ENCODE data around the gene B9D1. TPM values are rescaled to one million over a fixed set of nuclear protein-coding genes. Genes with fewer than 3 reads are reported as not detected.
A peak's percentile ranks its signal among the peaks of the same experiment; 100 is the strongest.

The B9D1 gene
- total RNA-seq, 1 donor from 2014 or later, result 49.1 TPM

DNA sequence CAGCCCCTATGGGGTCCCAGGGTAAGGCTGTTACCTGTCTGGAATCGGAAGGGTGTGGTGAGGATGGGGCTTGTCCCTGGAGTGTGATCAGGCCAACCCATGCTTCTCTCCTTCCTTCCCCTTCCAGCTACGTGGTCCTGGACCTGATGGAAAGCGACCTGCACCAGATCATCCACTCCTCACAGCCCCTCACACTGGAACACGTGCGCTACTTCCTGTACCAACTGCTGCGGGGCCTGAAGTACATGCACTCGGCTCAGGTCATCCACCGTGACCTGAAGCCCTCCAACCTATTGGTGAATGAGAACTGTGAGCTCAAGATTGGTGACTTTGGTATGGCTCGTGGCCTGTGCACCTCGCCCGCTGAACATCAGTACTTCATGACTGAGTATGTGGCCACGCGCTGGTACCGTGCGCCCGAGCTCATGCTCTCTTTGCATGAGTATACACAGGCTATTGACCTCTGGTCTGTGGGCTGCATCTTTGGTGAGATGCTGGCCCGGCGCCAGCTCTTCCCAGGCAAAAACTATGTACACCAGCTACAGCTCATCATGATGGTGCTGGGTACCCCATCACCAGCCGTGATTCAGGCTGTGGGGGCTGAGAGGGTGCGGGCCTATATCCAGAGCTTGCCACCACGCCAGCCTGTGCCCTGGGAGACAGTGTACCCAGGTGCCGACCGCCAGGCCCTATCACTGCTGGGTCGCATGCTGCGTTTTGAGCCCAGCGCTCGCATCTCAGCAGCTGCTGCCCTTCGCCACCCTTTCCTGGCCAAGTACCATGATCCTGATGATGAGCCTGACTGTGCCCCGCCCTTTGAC lies 18.2 kb upstream of the B9D1 start:
- no peak for DNase-seq (ENCODE audit: low spot score in 2 of 2)
- peak overlapping the region; percentile 52 to 98 for H3K27ac ChIP-seq
- TF ChIP-seq, protein P1, sequence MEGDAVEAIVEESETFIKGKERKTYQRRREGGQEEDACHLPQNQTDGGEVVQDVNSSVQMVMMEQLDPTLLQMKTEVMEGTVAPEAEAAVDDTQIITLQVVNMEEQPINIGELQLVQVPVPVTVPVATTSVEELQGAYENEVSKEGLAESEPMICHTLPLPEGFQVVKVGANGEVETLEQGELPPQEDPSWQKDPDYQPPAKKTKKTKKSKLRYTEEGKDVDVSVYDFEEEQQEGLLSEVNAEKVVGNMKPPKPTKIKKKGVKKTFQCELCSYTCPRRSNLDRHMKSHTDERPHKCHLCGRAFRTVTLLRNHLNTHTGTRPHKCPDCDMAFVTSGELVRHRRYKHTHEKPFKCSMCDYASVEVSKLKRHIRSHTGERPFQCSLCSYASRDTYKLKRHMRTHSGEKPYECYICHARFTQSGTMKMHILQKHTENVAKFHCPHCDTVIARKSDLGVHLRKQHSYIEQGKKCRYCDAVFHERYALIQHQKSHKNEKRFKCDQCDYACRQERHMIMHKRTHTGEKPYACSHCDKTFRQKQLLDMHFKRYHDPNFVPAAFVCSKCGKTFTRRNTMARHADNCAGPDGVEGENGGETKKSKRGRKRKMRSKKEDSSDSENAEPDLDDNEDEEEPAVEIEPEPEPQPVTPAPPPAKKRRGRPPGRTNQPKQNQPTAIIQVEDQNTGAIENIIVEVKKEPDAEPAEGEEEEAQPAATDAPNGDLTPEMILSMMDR (IDR thresholded peaks at IDR 0.05), result no peak
- H3K4me1 ChIP-seq, result peaks cover 3 to 38% of the 10 kb centered on the region in 2 donors
- intact Hi-C loops (cut with DNase I), result no loop called here
- H3K36me3 ChIP-seq, result peaks cover 32 to 40% of the 10 kb centered on the region in 2 donors
- no peaks in the 10 kb centered on the region for H3K9me3 ChIP-seq
- no peaks in the 10 kb centered on the region for H3K27me3 ChIP-seq
- no peak overlapping the region for H3K4me3 ChIP-seq

DNA sequence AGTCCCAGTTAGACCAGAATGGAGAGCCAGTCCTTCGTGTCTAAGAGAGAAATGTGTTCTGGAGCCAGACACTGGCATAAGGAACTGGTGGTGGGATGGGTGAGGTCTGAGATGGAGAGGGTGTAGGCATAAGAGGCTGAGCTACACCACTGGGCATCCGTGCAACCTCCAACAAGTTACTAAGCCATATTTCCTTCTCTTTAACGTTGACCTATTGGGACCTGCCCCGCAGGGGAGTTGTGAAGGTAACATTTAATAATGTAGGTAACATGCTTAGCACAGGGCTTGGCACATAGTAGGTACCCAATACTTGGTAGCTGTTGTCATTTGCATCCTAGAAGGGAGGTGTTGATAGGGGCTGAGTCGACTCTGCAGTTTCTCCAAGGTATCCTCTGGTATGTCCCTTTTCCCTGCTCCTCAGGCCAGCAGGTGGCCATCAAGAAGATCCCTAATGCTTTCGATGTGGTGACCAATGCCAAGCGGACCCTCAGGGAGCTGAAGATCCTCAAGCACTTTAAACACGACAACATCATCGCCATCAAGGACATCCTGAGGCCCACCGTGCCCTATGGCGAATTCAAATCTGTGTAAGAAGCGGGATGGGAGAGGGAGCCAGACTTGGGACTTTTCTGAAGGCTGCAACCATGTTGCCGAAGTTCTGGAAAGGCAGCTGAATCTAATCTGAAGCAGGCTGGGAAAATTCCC lies 17.0 kb upstream of the B9D1 start:
- no peaks in the 10 kb centered on the region for H3K9me3 ChIP-seq
- no peaks in the 10 kb centered on the region for H3K27me3 ChIP-seq
- peaks cover 3 to 29% of the 10 kb centered on the region in 2 donors for H3K4me1 ChIP-seq
- intact Hi-C loops (cut with DNase I), result no loop called here
- TF ChIP-seq, protein P1 (IDR thresholded peaks at IDR 0.05), result no peak
- peaks cover 32 to 40% of the 10 kb centered on the region in 2 donors for H3K36me3 ChIP-seq
- H3K4me3 ChIP-seq, result peak overlapping the region; percentile 81 to 98
- peak overlapping the region; percentile 93 to 98 for H3K27ac ChIP-seq
- DNase-seq (ENCODE audit: low spot score in 2 of 2), result no peak

DNA sequence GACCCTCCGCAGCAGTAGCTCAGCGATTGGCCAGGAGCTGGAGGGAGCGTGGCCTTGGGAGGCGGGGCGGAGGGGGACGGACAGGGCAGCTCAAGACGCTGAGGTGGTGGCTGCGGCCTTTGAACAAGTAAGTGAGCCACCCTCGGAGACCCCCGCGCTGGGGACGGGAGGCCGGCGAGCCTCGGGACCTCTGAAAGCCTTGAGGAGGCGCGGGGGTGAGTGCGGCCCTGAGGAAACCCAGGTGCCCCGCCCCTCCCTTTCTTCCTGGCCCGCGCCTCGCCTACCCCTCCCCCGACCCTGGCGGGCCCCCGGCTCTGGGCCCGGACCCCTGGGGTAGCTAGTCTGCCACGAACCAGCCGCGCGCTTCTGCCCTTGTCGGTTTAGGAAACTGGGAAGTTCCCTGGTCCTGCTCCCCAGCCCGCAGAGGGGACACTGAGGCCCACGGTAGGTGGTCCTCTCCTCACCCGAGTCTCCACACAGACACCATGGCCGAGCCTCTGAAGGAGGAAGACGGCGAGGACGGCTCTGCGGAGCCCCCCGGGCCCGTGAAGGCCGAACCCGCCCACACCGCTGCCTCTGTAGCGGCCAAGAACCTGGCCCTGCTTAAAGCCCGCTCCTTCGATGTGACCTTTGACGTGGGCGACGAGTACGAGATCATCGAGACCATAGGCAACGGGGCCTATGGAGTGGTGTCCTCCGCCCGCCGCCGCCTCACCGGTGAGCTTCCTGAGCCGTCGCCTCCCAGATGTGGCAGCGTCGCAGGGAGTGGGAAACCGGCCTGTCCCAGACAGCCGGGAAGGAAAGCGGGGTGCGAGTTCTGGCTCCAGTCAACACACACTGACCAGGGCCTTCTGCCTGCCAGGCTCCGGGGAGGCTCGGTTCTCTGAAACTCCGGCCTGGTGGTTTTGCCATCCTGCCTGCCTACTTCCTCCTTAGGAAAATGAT lies 16.2 kb upstream of the B9D1 start, which contains the start of gene MAPK7:
Gene MAPK7 (plus strand): TSS at position 83 of the 945 bp plus-strand sequence. CDS start 403 bp downstream, at position 486.
- no peaks in the 10 kb centered on the region for H3K27me3 ChIP-seq
- peaks cover 3 to 21% of the 10 kb centered on the region in 2 donors for H3K4me1 ChIP-seq
- TF ChIP-seq, protein P1 (IDR thresholded peaks at IDR 0.05), result no peak
- intact Hi-C loops (cut with DNase I), result loop anchor here (1.0 kb wide), 2 partner anchors 20 to 129 kb away; no protein-coding TSS in a partner anchor
- H3K4me3 ChIP-seq, result peak within 1 kb of the TSS; percentile 81 to 98
- no peaks in the 10 kb centered on the region for H3K9me3 ChIP-seq
- peak within 1 kb of the TSS; percentile 93 to 98 for H3K27ac ChIP-seq
- DNase-seq (ENCODE audit: low spot score in 2 of 2), result no peak
- peaks cover 31 to 37% of the 10 kb centered on the region in 2 donors for H3K36me3 ChIP-seq

DNA sequence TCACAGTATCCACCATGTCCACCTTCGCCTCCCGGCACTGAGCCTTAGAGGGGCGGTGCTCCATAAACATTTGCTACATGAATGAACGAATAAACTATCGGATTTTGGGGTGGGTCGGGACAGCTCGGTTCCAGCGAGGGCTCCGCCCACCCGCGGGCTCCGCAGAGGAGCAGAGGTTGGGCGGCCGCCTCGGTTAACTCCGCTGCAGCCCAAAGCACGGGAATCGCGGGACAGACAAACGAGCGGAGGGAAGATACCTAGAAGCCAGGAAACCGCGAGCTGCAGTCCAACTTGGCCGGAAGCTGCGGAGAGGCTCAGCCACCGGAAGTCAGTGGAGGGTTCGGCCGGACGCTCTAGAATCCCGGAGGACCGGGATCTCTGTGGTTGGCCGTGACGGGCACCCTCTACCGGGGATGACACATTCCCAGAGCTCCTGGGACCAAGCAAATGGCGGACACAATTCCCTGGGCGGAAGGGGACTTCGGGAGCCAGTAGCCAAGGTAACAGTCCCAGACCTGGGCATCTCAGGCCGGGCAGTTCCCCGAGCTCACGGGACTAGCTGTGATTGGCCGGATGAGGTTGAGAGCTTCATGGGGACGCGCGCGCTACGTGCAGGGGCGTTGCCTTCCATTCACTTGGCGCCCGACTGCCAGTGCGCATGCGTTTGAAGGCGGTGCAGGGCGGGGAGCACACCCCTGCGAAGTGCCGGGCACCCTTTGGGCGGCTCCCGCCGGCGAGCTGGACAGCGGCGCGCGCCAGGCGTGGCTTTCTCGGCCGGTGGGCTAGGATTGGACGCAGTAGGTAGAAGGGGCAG lies 15.3 kb upstream of the B9D1 start:
- H3K4me3 ChIP-seq, result peak overlapping the region; percentile 81 to 98
- H3K36me3 ChIP-seq, result peaks cover 22 to 28% of the 10 kb centered on the region in 2 donors
- TF ChIP-seq, protein P1 (IDR thresholded peaks at IDR 0.05), result peak in 1 of 3 experiments; percentile 10
- no peaks in the 10 kb centered on the region for H3K9me3 ChIP-seq
- intact Hi-C loops (cut with DNase I), result loop anchor here (1.0 kb wide), 4 partner anchors 16 to 129 kb away; partner anchors contain the start of gene B9D1
- peaks cover 3 to 15% of the 10 kb centered on the region in 2 donors for H3K4me1 ChIP-seq
- H3K27ac ChIP-seq, result peak overlapping the region; percentile 93 to 98
- peak; percentile 95 to 99 for DNase-seq (ENCODE audit: low spot score in 2 of 2)
- H3K27me3 ChIP-seq, result no peaks in the 10 kb centered on the region

All from ascending aorta (tissue), 2 donors.